Fibroblast of villous mesenchyme (primary cell): ENCODE measurements around the gene MOCOS. TPM values are rescaled to one million over a fixed set of nuclear protein-coding genes. Genes with fewer than 3 reads are reported as not detected.

ENCODE experiments used
- DNase-seq: peaks from one replicate; pipeline ENCODE4 v3.0.0-alpha.2; 2010; ENCODE audit warnings: low read depth
- H3K4me3 ChIP-seq: 2 replicates; pipeline ENCODE4 v1.5.1; 2011; ENCODE audit warnings: low read depth, mild to moderate bottlenecking, low read length
- CTCF ChIP-seq: IDR thresholded peaks from 2 replicates; pipeline ENCODE4 v1.5.1; 2012; ENCODE audit warnings: low read depth, mild to moderate bottlenecking, low read length; ENCODE audit not compliant: insufficient read depth
- total RNA-seq: library from RNA; depleted of rRNA; stranded (reverse); fragments of >200 nt; gene quantifications from 2 replicates; pipeline ENCODE4 v1.2.3, GENCODE V29; 2012

MOCOS gene
- total RNA-seq, 1 donor, result 3.0 TPM

- no peak for TF ChIP-seq CTCF
- no peak for DNase-seq
Observed at GRCh38 chr18:36185157-36185556, 2.1 kb upstream of the MOCOS start.

GRCh38 chr18:36185901-36186460 is 1.3 kb upstream of the MOCOS start:
- no peak for TF ChIP-seq CTCF
- H3K4me3 ChIP-seq, result no peak overlapping the region
- no peak for DNase-seq

More at GRCh38 chr18:36185157-36185556, 2.1 kb upstream of the MOCOS start:
- H3K4me3 ChIP-seq, result no peak overlapping the region

GRCh38 chr18:36186461-36187192 is 670 bp upstream of the MOCOS start:
- peak overlapping the region; percentile 90 for H3K4me3 ChIP-seq
- no peak for DNase-seq
- TF ChIP-seq CTCF, result no peak

GRCh38 chr18:36187826-36188721 is 777 bp downstream of the MOCOS start:
- DNase-seq, result peak; percentile 50
- TF ChIP-seq CTCF, result no peak

GRCh38 chr18:36188916-36189315 is 1.6 kb downstream of the MOCOS start:
- no peak for DNase-seq
- no peak overlapping the region for H3K4me3 ChIP-seq
- no peak for TF ChIP-seq CTCF

More at GRCh38 chr18:36187826-36188721, 777 bp downstream of the MOCOS start:
- H3K4me3 ChIP-seq, result peak overlapping the region; percentile 90

- no peak overlapping the region for H3K4me3 ChIP-seq
- TF ChIP-seq CTCF, result no peak
- DNase-seq, result no peak
Observed at GRCh38 chr18:36189486-36189885, 2.2 kb downstream of the MOCOS start.
